Heart left ventricle (tissue), 16 donors: ENCODE results near the gene ST3GAL6. TPM values are rescaled to one million over a fixed set of nuclear protein-coding genes. Genes with fewer than 3 reads are reported as not detected.

Experiments used
- ATAC-seq, 4 donors: fragments of 200-7000 bp; cut with Tn5 transposase; one replicate each; pipeline ENCODE4 v1.9.1; 2020 to 2022; ENCODE audit warnings: moderate library complexity in 4 of 4, mild to moderate bottlenecking in 3 of 4, moderate number of reproducible peaks in 1 of 4
- DNase-seq, 5 donors: peaks; one replicate each; pipeline ENCODE4 v3.0.0-alpha.2; 2020
- H3K27ac ChIP-seq, 12 donors: fragments of 200-600 bp; sonication (generic) in 4 of 12; one replicate each; pipeline versions ENCODE4 v1.5.0 to v1.8.0; 2016 to 2022; ENCODE audit warnings: mild to moderate bottlenecking in 2 of 12
- H3K27me3 ChIP-seq, 9 donors: fragments of 200-600 bp; sonication (generic) in 2 of 9; one replicate each; pipeline versions ENCODE4 v1.5.1 to v1.8.0; 2016 to 2022; ENCODE audit warnings: mild to moderate bottlenecking in 3 of 9
- H3K36me3 ChIP-seq, 9 donors: fragments of 200-600 bp; sonication (generic) in 2 of 9; one replicate each; pipeline versions ENCODE4 v1.5.0 to v1.8.0; 2018 to 2022; ENCODE audit warnings: mild to moderate bottlenecking in 2 of 9
- H3K4me1 ChIP-seq, 12 donors: fragments of 200-600 bp; sonication (generic) in 4 of 12; one replicate each; pipeline versions ENCODE4 v1.5.0 to v1.8.0; 2016 to 2022; ENCODE audit warnings: mild to moderate bottlenecking in 3 of 12
- H3K4me3 ChIP-seq, 12 donors: fragments of 200-600 bp; sonication (generic) in 4 of 12; one replicate each; pipeline versions ENCODE4 v1.5.0 to v1.8.0; 2017 to 2022; ENCODE audit warnings: mild to moderate bottlenecking in 9 of 12, moderate library complexity in 4 of 12
- H3K9me3 ChIP-seq, 12 donors: fragments of 200-600 bp; sonication (generic) in 4 of 12; one replicate each; pipeline versions ENCODE4 v1.5.0 to v1.8.0; 2016 to 2022; ENCODE audit warnings: mild to moderate bottlenecking in 1 of 12
- POLR2A ChIP-seq, 2 donors: fragments of 450-650 bp; IDR thresholded peaks; one replicate each; pipeline ENCODE4 v1.6.1; 2017; ENCODE audit warnings: antibody characterized with exemption in 2 of 2, mild to moderate bottlenecking in 2 of 2, moderate library complexity in 2 of 2
- WGBS, 4 donors: extraction: QIAGEN DNeasy Blood & Tissue Kit in 2 of 4; methylation state at CpG; one replicate each; pipeline versions ENCODE4 v1.1.5 to v1.1.7; 2013 to 2018; 5-methylcytosine and 5-hydroxymethylcytosine counted together
- intact Hi-C, 10 donors: fragments of 100-400 bp; cut with DNase I; formaldehyde crosslinking; loops; one replicate each; pipeline versions ENCODE4 v1.11.1 to v1.14.2; 2022
- polyA plus RNA-seq, 2 donors: library from polyadenylated mRNA; stranded (reverse); fragments of 200-250 nt; gene quantifications; one replicate each; pipeline ENCODE4 v1.2.3, GENCODE V29; 2013
- total RNA-seq, 9 donors: library from RNA; depleted of rRNA in 2 of 9; stranded (reverse); fragments of >200 nt in 2 of 9; fragmentation: NEBNext Ultra II Directional in 3 of 9; extraction: Animal tissue kit (Norgen Biotek cat#: 25700) in 3 of 9; gene quantifications; one replicate each; pipeline versions ENCODE4 v1.1.0 to v1.2.4, GENCODE V29; 2016 to 2023
- TF ChIP-seq, protein P1 (sequence below), 12 donors: fragments of 200-600 bp; sonication (generic) in 4 of 12; IDR thresholded peaks; one replicate each; pipeline versions ENCODE4 v1.5.0 to v1.8.0; 2018 to 2022; ENCODE audit warnings: antibody characterized with exemption in 12 of 12, mild to moderate bottlenecking in 5 of 12
- donor health status: ischemic (EF 13 %, LVEDD 7.1; RV severe dilation, severe dysfunction).
- donor health status: healthy with polysubstance abuse.
- donor health status: DM: no; HTN: yes; CAD: no.
- donor health status: DM: no; HTN: no; CAD: no.
- donor health status: ischemic (EF 25% LVEDD 6.9; RV normal size, moderate dysfunction).
- donor health status: ischemic (EF 25% LVEDD 5.7; RV mildly dilated, moderate dysfunction).
- donor health status: healthy.
- donor health status: DM: yes; HTN: yes; CAD: no.
- donor health status: ischemic (EF 35%, LVEDD 5.7; RV mildly dilated, moderate dysfunction).
- donor health status: nonischemic (EF 11% LVEDD 7.7; RV severe dilation, severe dysfunction).
- donor health status: DM: yes; HTN: yes; CAD: no.
- donor health status: PGD.
- donor health status: ischemic (EF 29% LVEDD 5.4; RV normal size, mild dysfunction).
- donor health status: nonischemic (EF 23%, LVEDD 6.1; RV moderate dilation, normal function).

ST3GAL6 gene
- total and polyA plus RNA-seq, 11 donors, result 35.3 to 95.9 (median 64.5) TPM

DNA sequence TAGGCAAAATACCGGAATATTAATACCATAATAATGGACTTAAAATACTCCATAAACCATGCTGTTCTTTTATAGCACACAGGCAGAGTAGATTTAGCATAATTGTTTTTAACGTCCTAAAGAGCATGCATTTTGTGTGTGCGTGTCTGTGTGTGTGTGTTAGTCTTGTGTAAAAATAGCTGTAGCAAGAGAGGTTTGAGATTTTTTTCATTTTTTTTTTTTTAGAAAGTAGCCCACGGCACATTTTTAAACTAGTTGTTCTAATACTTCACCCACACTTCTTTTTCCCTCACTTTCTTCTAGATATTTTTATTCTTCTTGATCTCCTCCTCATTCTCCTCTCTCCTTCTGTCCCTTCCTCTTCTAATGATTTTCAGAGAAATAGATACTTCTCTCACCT lies 7.5 kb upstream of the ST3GAL6 start:
- intact Hi-C loops, result no loop called here

DNA sequence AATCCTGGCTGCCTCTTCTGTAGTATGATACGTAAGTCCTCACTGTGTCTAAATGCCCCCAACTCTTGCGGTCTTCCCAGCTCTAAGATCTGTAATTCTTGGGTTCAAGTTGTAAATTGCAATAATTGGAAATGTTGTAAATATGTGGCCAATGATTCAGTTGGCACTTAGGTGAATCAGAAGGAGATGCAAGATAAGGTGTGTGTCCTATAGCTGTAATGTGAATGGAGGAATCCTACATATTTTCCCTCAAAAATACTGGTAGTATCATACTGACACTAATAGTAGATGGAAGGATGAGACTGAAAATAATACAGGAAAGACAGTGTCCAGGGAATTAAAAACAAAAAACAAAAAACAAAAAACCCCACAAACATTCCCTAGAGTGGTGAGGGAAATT lies 3.5 kb upstream of the ST3GAL6 start:
- no peak for ATAC-seq
- intact Hi-C loops, result no loop called here
- Histone ChIP-seq H3K4me3 (no peak overlapping the region), H3K27me3 (no peaks in the 10 kb centered on the region), H3K27ac (peak overlapping the region in 8 of 12 donors; percentile 1 to 89 (median 40)), H3K4me1 (peaks cover 0 to 81% (median 57%) of the 10 kb centered on the region in 12 donors), H3K9me3 (no peaks in the 10 kb centered on the region), H3K36me3 (peaks cover 0 to 4% (median 0%) of the 10 kb centered on the region in 9 donors)
- TF ChIP-seq POLR2A (IDR thresholded peaks at IDR 0.05), result no peak
- TF ChIP-seq, protein P1, sequence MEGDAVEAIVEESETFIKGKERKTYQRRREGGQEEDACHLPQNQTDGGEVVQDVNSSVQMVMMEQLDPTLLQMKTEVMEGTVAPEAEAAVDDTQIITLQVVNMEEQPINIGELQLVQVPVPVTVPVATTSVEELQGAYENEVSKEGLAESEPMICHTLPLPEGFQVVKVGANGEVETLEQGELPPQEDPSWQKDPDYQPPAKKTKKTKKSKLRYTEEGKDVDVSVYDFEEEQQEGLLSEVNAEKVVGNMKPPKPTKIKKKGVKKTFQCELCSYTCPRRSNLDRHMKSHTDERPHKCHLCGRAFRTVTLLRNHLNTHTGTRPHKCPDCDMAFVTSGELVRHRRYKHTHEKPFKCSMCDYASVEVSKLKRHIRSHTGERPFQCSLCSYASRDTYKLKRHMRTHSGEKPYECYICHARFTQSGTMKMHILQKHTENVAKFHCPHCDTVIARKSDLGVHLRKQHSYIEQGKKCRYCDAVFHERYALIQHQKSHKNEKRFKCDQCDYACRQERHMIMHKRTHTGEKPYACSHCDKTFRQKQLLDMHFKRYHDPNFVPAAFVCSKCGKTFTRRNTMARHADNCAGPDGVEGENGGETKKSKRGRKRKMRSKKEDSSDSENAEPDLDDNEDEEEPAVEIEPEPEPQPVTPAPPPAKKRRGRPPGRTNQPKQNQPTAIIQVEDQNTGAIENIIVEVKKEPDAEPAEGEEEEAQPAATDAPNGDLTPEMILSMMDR (IDR thresholded peaks at IDR 0.05), result no peak
- WGBS, 4 donors, result 93 to 96% (median 95%) methylated on average over 2 of the region's 2 CpGs
- no peak for DNase-seq

More for the DNA sequence above, 7.5 kb upstream of the ST3GAL6 start:
- Histone ChIP-seq H3K27me3 (no peaks in the 10 kb centered on the region), H3K9me3 (no peaks in the 10 kb centered on the region), H3K36me3 (peaks cover 0 to 4% (median 0%) of the 10 kb centered on the region in 9 donors), H3K4me3 (no peak overlapping the region), H3K27ac (peak overlapping the region; percentile 59 to 93 (median 78)), H3K4me1 (peaks cover 0 to 47% (median 21%) of the 10 kb centered on the region in 12 donors)
- no peak for DNase-seq
- TF ChIP-seq, protein P1 (IDR thresholded peaks at IDR 0.05), result no peak
- TF ChIP-seq POLR2A (IDR thresholded peaks at IDR 0.05), result no peak
- no peak for ATAC-seq
- WGBS, 4 donors, result 33 to 45% (median 43%) methylated on average over 4 of the region's 4 CpGs

DNA sequence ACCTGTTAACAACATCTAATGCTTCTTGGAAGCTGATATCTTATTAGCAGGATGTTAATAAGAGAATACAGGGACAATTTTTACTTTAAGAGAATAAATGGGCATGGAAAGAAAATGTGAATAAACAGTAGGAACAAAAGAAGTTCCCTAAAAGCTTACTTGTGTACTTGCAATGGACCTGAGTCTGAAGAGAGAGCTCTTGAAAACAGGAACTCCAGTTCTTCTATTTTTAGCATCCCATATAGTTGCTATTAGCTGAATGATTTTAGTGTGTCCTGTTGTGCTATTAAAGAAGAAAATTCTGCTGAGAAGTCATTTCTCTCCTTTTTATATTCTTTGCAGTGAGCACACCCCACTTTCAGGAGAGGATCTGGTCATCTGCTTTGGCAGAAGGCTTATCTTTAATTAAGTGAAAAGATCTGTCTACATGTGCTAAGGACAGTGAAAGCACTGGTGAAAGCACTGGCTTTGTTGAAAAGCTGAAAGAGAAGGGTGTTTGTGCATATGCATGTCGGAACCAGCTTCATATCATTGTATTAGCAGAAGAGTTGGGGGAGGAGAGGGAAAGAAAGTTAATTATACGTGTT lies 1.4 kb upstream of the ST3GAL6 start:
- intact Hi-C loops, result no loop called here
- H3K9me3 ChIP-seq, result no peaks in the 10 kb centered on the region
- TF ChIP-seq, protein P1 (IDR thresholded peaks at IDR 0.05), result no peak
- TF ChIP-seq POLR2A (IDR thresholded peaks at IDR 0.05), result no peak
- H3K27me3 ChIP-seq, result no peaks in the 10 kb centered on the region
- H3K36me3 ChIP-seq, result peaks cover 0 to 3% (median 0%) of the 10 kb centered on the region in 9 donors
- peaks cover 6 to 88% (median 72%) of the 10 kb centered on the region in 12 donors for H3K4me1 ChIP-seq
- ATAC-seq, result peak in 3 of 4 donors; percentile 41 to 48 (median 43)
- peak overlapping the region; percentile 19 to 82 (median 51) for H3K27ac ChIP-seq
- no peak for DNase-seq
- WGBS, 4 donors, result 28 to 35% (median 32%) methylated on average over 2 of the region's 2 CpGs
- no peak overlapping the region for H3K4me3 ChIP-seq

DNA sequence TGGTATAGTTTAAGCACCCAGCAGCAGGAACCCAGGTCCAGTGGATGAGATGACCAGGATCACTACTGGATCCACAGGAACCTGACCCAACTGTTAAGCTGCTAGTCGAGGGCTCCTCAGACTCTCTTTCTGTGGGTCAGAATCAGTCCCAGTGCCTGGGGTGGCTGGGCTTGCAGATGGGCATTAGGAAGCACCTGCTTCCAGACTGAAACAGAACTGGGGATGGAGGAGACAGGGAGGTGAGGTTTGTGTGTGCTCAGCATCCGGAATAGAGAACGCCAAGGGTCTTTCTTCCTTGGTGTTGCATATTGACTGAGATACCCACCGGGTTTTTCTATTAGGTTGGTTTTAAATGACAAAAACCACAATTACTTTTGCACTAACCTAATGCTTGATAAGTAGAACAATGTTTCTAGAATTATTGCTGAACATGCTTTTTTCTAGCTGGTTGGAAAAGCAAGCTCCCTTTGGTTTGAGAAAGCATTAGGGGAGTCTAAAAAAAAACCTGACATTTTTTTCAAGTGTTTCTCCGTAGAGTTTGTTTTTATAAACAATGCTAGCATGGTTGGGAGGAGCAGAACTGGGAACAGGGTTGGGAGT lies 779 bp downstream of the ST3GAL6 start:
- intact Hi-C loops, result loop anchor here in 1 of 10 donors (2.0 kb wide), 1 partner anchor 31 kb away; no protein-coding TSS in a partner anchor
- Histone ChIP-seq H3K4me1 (peaks cover 6 to 93% (median 83%) of the 10 kb centered on the region in 12 donors), H3K27me3 (no peaks in the 10 kb centered on the region), H3K9me3 (no peaks in the 10 kb centered on the region), H3K27ac (peak overlapping the region; percentile 2 to 82 (median 62)), H3K4me3 (peak overlapping the region in 7 of 12 donors; percentile 4 to 55 (median 13)), H3K36me3 (peaks cover 0 to 4% (median 0%) of the 10 kb centered on the region in 9 donors)
- TF ChIP-seq, protein P1 (IDR thresholded peaks at IDR 0.05), result no peak
- no peak for TF ChIP-seq POLR2A (IDR thresholded peaks at IDR 0.05)
- DNase-seq (no peak), ATAC-seq (peak; percentile 3 to 19 (median 7))
- 30 to 43% (median 38%) methylated on average over 5 of the region's 5 CpGs for WGBS, 4 donors
